HepG2 (cell line): ENCODE results near the gene IQCM. TPM values are rescaled to one million over a fixed set of nuclear protein-coding genes. Genes with fewer than 3 reads are reported as not detected.

Experiments used
- ATAC-seq: fragments of 200-7000 bp; cut with Tn5 transposase; 3 replicates; pipeline ENCODE4 v1.9.1; 2020; ENCODE audit warnings: mild to moderate bottlenecking, moderate library complexity
- BruUV-seq: library from RNA; stranded (reverse); fragments of 400-500 nt; replicated peaks from 2 replicates; lab custom pipeline; 2021; lab: Mats Ljungman, UMichigan
- CTCF ChIA-PET: fragments of 300-600 bp; formaldehyde crosslinking; extraction: SDS; loops from one replicate; lab custom pipeline; 2021; ENCODE audit warnings: low total read pairs, inconsistent platforms, low intra/inter-chr PET ratio; lab: Yijun Ruan, JAX
- POLR2A ChIA-PET: fragments of 350-600 bp; sonication (Branson Sonifier 250); formaldehyde crosslinking; loops from one replicate; lab custom pipeline; 2020; ENCODE audit warnings: antibody characterized with exemption, inconsistent platforms; lab: Yijun Ruan, JAX
- DNase-seq: peaks from one replicate; pipeline ENCODE4 v3.0.0-alpha.2; 2015; ENCODE audit warnings: low spot score
- FAIRE-seq: peaks from 3 replicates; lab custom pipeline; 2011; peaks lifted over from hg19 to GRCh38; lab: Jason Lieb, UNC
- H2AFZ ChIP-seq: one replicate; pipeline ENCODE4 v1.6.1; 2011; ENCODE audit warnings: low read length, inconsistent platforms
- H3K27ac ChIP-seq: fragments of 300-600 bp; 3 replicates; pipeline ENCODE4 v1.8.0; 2011; ENCODE audit warnings: mixed run types, mild to moderate bottlenecking, mixed read lengths, low read length, inconsistent platforms; ENCODE audit not compliant: insufficient read depth; ENCODE audit errors: extremely low read length
- H3K27me3 ChIP-seq, 2 experiments: fragments of 200-600 bp in 1 of 2; 2 replicates in 1 of 2; 3 replicates in 1 of 2; pipeline versions ENCODE4 v1.6.0 to v1.8.0; 2011; ENCODE audit warnings: low read length in 2 of 2, mild to moderate bottlenecking in 2 of 2, moderate library complexity in 2 of 2, inconsistent platforms in 1 of 2; ENCODE audit not compliant: insufficient read depth in 2 of 2, control insufficient read depth in 1 of 2
- H3K36me3 ChIP-seq, 2 experiments: fragments of 200-600 bp in 1 of 2; replicated peaks in 1 of 2; 2 replicates in 1 of 2; 3 replicates in 1 of 2; pipeline versions ENCODE4 v1.5.1 to v1.8.0; 2011; ENCODE audit warnings: low read length in 2 of 2, inconsistent platforms in 1 of 2; ENCODE audit not compliant: insufficient read depth in 2 of 2, control insufficient read depth in 1 of 2
- H3K4me1 ChIP-seq: 2 replicates; pipeline ENCODE4 v1.5.1; 2012; ENCODE audit warnings: low read length, inconsistent platforms; ENCODE audit not compliant: insufficient read depth
- H3K4me2 ChIP-seq: 2 replicates; pipeline ENCODE4 v1.6.0; 2011; ENCODE audit warnings: low read depth, low read length, inconsistent platforms
- H3K4me3 ChIP-seq, 3 experiments: fragments of 200-600 bp in 1 of 3; sonication (generic), shearing (Covaris generic) in 1 of 3; replicated peaks in 1 of 3; 2 replicates each; pipeline ENCODE4 v1.5.1; 2011 to 2016; ENCODE audit warnings: low read length in 3 of 3, inconsistent platforms in 2 of 3, low read depth in 2 of 3, mild to moderate bottlenecking in 2 of 3, control low read depth in 1 of 3, mixed read lengths in 1 of 3; ENCODE audit not compliant: insufficient read depth in 1 of 3
- H3K79me2 ChIP-seq: one replicate; pipeline ENCODE4 v1.6.1; 2011; ENCODE audit warnings: low read length, inconsistent platforms; ENCODE audit not compliant: insufficient read depth
- H3K9ac ChIP-seq: 2 replicates; pipeline ENCODE4 v1.6.0; 2011; ENCODE audit warnings: mild to moderate bottlenecking, low read depth, low read length, inconsistent platforms; ENCODE audit not compliant: insufficient read depth
- H3K9me3 ChIP-seq: 2 replicates; pipeline ENCODE4 v1.5.1; 2012; ENCODE audit warnings: mild to moderate bottlenecking, low read length
- H4K20me1 ChIP-seq: 2 replicates; pipeline ENCODE4 v1.6.0; 2011; ENCODE audit warnings: inconsistent platforms, mild to moderate bottlenecking, low read length, moderate library complexity; ENCODE audit not compliant: insufficient read depth
- HIVEP1 ChIP-seq: sonication (generic); formaldehyde crosslinking; IDR thresholded peaks from 2 replicates; pipeline ENCODE4 v1.4.0; 2020; ENCODE audit warnings: mild to moderate bottlenecking, missing genetic modification reagents
- RELA ChIP-seq: sonication (generic); formaldehyde crosslinking; IDR thresholded peaks from 2 replicates; pipeline ENCODE4 v1.4.0; 2020; ENCODE audit warnings: missing genetic modification reagents
- SIX1 ChIP-seq: sonication (generic); formaldehyde crosslinking; IDR thresholded peaks from 2 replicates; pipeline ENCODE4 v1.4.0; 2020; ENCODE audit warnings: missing genetic modification reagents, borderline replicate concordance
- STAT5B ChIP-seq: sonication (generic); formaldehyde crosslinking; IDR thresholded peaks from 2 replicates; pipeline ENCODE4 v1.4.0; 2020; ENCODE audit warnings: missing genetic modification reagents
- TBP ChIP-seq: sonication (generic); formaldehyde crosslinking; IDR thresholded peaks from 2 replicates; pipeline ENCODE4 v1.5.0; 2020; ENCODE audit warnings: missing genetic modification reagents
- ZFP37 ChIP-seq: sonication (generic); formaldehyde crosslinking; IDR thresholded peaks from 2 replicates; pipeline ENCODE4 v1.4.0; 2020; ENCODE audit warnings: missing genetic modification reagents, borderline replicate concordance
- ZNF407 ChIP-seq: sonication (generic); formaldehyde crosslinking; IDR thresholded peaks from one replicate; pipeline ENCODE4 v1.5.1; 2020; ENCODE audit warnings: mild to moderate bottlenecking, missing genetic modification reagents; ENCODE audit errors: not compliant biosample characterization
- ZNF431 ChIP-seq: sonication (generic); formaldehyde crosslinking; IDR thresholded peaks from 2 replicates; pipeline ENCODE4 v1.9.0; 2022; ENCODE audit warnings: missing genetic modification reagents, low read depth, mild to moderate bottlenecking, borderline replicate concordance
- ZNF580 ChIP-seq: IDR thresholded peaks from 2 replicates; pipeline ENCODE4 v1.6.1; 2016; ENCODE audit warnings: low read depth, borderline replicate concordance
- ZNF691 ChIP-seq: sonication (generic); formaldehyde crosslinking; IDR thresholded peaks from 2 replicates; pipeline ENCODE4 v1.4.0; 2020; ENCODE audit warnings: missing genetic modification reagents, low read depth, mild to moderate bottlenecking, borderline replicate concordance
- ZNF781 ChIP-seq: sonication (generic); formaldehyde crosslinking; IDR thresholded peaks from 2 replicates; pipeline ENCODE4 v1.5.1; 2020; ENCODE audit warnings: borderline replicate concordance, mild to moderate bottlenecking, missing genetic modification reagents; ENCODE audit errors: not compliant biosample characterization
- in situ Hi-C: cut with HindIII; loops from 2 replicates; pipeline ENCODE4 v1.10.0; 2017; ENCODE audit warnings: low pct_unique_long_range_greater_than_20kb; ENCODE audit not compliant: extremely low pct_ligation_motif_present
- intact Hi-C: fragments of 100-400 bp; cut with micrococcal nuclease; formaldehyde crosslinking; loops from one replicate; pipeline ENCODE4 v1.10.0; 2022; ENCODE audit not compliant: unreplicated experiment
- polyA plus RNA-seq, 8 experiments: library from polyadenylated mRNA; depleted of rRNA in 3 of 8; stranded (reverse) in 7 of 8; unstranded in 1 of 8; fragments of >200 nt; fragmentation: Illumina TruSeq in 4 of 8; extraction: Trizol in 4 of 8; gene quantifications; 2 replicates each; pipeline versions ENCODE4 v1.2.1 to v1.2.3, GENCODE V29; 2011 to 2016; ENCODE audit warnings: low read depth in 4 of 8, missing spikeins in 1 of 8, mixed read lengths in 1 of 8; ENCODE audit not compliant: insufficient read depth in 1 of 8
- total RNA-seq, 5 experiments: library from RNA; depleted of rRNA; stranded (reverse); fragments of >200 nt; fragmentation: Illumina TruSeq; extraction: Trizol; gene quantifications; 2 replicates each; pipeline ENCODE4 v1.2.3, GENCODE V29; 2016; ENCODE audit warnings: low read depth in 1 of 5

The IQCM gene
- total and polyA plus RNA-seq, 2 of the 13 experiments (the other 11 are each of a cell fraction or from before 2014, with no cell fraction given): not detected

- ChIA-PET CTCF (no interaction called here), POLR2A (no interaction called here)
- Histone ChIP-seq H3K4me2 (no peak overlapping the region), H3K4me3 (no peak overlapping the region), H4K20me1 (no peaks in the 10 kb centered on the region), H2AFZ (no peak overlapping the region), H3K27me3 (no peaks in the 10 kb centered on the region), H3K36me3 (no peaks in the 10 kb centered on the region), H3K9ac (no peak overlapping the region), H3K9me3 (no peaks in the 10 kb centered on the region), H3K79me2 (no peaks in the 10 kb centered on the region), H3K4me1 (no peaks in the 10 kb centered on the region), H3K27ac (no peak overlapping the region)
- intact Hi-C loops (no loop called here), in situ Hi-C loops (no loop called here)
- no peak for DNase-seq
- BruUV-seq: no TSS peak
- no peak for ATAC-seq
- TF ChIP-seq ZNF431 (CRISPR knock-in tag): no peak
- TF ChIP-seq SIX1 (CRISPR knock-in tag): no peak
- TF ChIP-seq ZNF781 (CRISPR knock-in tag): no peak
- no peak for TF ChIP-seq ZNF407
- no peak for TF ChIP-seq STAT5B
- no peak for TF ChIP-seq ZNF691 (CRISPR knock-in tag)
- no peak for TF ChIP-seq HIVEP1 (CRISPR knock-in tag)
- TF ChIP-seq ZFP37: no peak
- no peak for TF ChIP-seq ZNF580 (CRISPR knock-in tag)
- TF ChIP-seq TBP (CRISPR knock-in tag): no peak
- TF ChIP-seq RELA (CRISPR knock-in tag): no peak
- no peak for FAIRE-seq
These were observed 30.1 kb upstream of the IQCM start for GRCh38 chr4:149845743-149846142.
